AG10803 (cell line): Measurements from ENCODE around the gene TMEM14C.
"Not testable (repeated sequence)": the region's sequence is repeated elsewhere in the genome, so short reads cannot be mapped to it uniquely, and the experiment has no call there.

Experiments
- DNase-seq: peaks from one replicate; pipeline ENCODE4 v3.0.0; 2010; ENCODE audit warnings: low read depth
- H3K4me3 ChIP-seq: 2 replicates; pipeline ENCODE4 v1.5.1; 2011; ENCODE audit warnings: mild to moderate bottlenecking, low read length, control low read depth
- CTCF ChIP-seq: conservative IDR thresholded peaks from 2 replicates; pipeline ENCODE4 v1.5.1; 2011; ENCODE audit warnings: mild to moderate bottlenecking, low read length, control low read depth, inconsistent platforms

The TMEM14C gene

GRCh38 chr6:10733863-10734262 is 11.0 kb downstream of the TMEM14C start:
- no peak overlapping the region for H3K4me3 ChIP-seq
- no peak for TF ChIP-seq CTCF
- no peak for DNase-seq

- no peak overlapping the region for H3K4me3 ChIP-seq
- no peak for TF ChIP-seq CTCF
- DNase-seq, result no peak
Observed at GRCh38 chr6:10736731-10737130, 13.9 kb downstream of the TMEM14C start.

- DNase-seq, result no peak
- H3K4me3 ChIP-seq, result no peak overlapping the region
- TF ChIP-seq CTCF, result no peak
Observed at GRCh38 chr6:10740061-10740460, 17.2 kb downstream of the TMEM14C start.

DNA sequence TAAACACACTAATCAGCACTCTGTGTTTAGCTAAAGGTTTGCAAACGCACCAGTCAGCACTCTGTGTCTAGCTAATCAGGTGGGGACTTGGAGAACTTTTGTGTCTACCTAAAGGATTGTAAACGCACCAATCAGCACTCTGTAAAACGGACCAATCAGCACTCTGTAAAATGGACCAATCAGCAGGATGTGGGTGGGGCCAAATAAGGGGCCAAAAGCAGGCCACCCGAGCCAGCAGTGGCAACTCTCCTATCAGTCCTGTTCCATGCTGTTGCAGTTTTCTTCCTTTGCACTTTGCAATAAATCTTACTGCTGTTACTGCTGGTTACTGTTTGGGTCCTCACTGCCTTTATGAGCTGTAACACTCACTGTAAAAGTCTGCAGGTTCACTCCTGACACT is 18.8 kb downstream of the TMEM14C start:
- not testable (repeated sequence) for DNase-seq, H3K4me3 ChIP-seq

DNA sequence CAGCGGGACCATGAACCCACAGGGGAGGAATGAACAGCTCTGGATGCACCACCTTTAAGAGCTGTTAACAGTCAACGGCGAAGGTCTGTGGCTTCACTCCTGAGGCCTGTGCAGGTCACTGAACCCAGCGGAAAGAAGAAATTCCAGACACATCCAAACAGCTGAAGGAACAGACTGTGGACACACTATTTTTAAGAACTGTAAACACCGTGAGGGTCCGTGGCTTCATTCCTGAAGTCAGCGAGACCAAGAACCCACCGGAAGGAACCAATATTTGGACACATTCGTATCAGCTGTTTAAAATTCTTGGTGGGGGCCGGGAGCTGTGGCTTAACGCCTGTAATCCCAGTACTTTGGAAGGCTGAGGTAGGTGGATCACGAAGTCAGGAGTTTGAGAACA is 19.4 kb downstream of the TMEM14C start:
- no peak for TF ChIP-seq CTCF
- DNase-seq, result no peak
- no peak overlapping the region for H3K4me3 ChIP-seq

DNA sequence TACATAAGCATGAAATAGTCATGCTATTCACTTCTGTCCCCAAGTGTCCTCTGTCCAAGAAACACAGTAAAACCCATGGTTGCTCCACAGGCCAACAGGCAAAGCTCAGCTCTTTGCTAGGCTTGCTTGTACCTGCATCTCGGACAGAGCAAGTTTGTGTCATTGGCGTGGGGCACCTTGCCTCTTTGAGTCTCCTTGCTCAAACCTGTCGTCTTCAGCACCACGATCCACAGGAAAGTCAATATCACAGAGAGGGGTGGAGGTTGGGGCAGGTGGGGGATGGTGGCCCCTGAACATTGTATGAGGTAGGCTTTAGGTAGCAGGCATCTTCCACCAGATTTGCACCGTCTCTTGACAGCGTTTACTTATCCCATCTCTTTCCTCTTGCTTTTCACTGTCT is 20.6 kb downstream of the TMEM14C start:
- no peak for TF ChIP-seq CTCF
- H3K4me3 ChIP-seq, result no peak overlapping the region
- no peak for DNase-seq

DNA sequence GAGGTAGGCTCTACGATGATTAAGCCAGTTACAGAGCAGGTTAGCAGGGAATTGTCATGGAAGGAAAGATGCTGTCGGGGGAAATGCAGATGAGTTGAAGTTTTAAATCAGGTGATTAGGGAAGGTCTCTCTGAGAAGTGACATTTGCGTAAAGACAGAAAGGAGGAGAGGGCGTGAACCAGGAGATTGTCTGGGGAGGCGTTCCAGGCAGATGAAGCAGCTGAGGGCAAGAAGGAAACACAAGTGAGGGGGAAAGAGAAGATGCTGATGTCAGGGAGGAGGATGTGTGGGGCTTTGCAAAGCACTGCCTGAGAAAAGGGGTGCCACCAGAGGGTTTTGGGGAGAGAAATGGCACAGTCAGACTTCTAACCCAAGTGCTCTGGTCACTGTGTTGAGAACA is 22.2 kb downstream of the TMEM14C start:
- no peak for TF ChIP-seq CTCF
- no peak overlapping the region for H3K4me3 ChIP-seq
- no peak for DNase-seq

- TF ChIP-seq CTCF, result no peak
- H3K4me3 ChIP-seq, result peak overlapping the region; percentile 93
- DNase-seq, result peak; percentile 11
Observed at GRCh38 chr6:10746915-10747250, 24.0 kb downstream of the TMEM14C start.
